DOHH2 (cell line): ENCODE data around the gene HOMER3.

Source experiments
- EZH2phosphoT487 ChIP-seq: fragments of 200-600 bp; sonication (generic); IDR thresholded peaks from 2 replicates; pipeline ENCODE4 v1.6.1; 2017; ENCODE audit warnings: borderline replicate concordance, mild to moderate bottlenecking, antibody characterized with exemption, low read length, moderate library complexity, mixed read lengths
- TF ChIP-seq, protein P1 (sequence below): fragments of 200-600 bp; sonication (generic); IDR thresholded peaks from one replicate; pipeline ENCODE4 v1.5.1; 2014; ENCODE audit warnings: antibody characterized with exemption, mild to moderate bottlenecking, low read depth, low read length; ENCODE audit not compliant: poor library complexity, severe bottlenecking

DNA sequence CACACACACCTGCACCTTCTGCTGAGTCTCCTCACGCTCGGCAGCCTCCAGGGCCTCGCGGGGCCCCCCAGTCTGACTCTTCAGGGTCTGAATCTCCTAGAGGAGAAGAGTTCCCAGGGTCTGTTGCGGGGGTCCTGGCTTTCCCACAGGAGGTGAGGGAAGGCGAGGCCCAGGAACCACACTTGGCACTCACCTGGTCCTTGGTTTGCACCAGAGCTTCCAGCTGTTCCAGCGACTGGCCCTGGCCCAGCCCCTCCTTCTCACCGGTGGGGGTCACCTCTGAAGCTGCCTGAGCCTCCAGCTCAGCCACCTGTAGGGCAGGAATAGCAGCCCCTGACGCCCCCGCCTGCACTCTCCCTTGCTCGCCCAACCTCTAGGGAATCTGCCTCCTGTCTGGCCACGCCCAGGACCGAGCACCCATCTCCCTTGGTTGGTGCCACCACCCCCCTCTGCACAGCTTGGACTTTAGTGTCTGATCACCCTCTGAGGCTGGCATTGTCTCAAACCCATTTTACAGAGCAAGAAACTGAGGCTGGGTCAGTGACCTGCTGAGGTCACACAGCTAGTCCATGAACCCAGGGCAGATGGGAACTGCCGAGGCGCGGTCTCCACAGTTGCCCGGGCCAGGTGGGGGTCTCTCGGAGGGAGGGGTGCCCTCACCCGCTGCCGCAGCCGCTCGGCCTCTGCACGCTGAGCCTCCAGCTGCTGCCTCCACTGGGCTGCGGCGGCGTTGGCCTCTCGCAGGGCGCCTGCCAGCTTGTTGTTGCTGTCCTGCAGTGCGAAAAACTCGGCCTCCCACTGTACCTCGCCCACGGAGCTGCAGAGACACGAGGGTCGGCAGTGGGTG, 9.5 kb downstream of the HOMER3 start:
- TF ChIP-seq, protein P1, sequence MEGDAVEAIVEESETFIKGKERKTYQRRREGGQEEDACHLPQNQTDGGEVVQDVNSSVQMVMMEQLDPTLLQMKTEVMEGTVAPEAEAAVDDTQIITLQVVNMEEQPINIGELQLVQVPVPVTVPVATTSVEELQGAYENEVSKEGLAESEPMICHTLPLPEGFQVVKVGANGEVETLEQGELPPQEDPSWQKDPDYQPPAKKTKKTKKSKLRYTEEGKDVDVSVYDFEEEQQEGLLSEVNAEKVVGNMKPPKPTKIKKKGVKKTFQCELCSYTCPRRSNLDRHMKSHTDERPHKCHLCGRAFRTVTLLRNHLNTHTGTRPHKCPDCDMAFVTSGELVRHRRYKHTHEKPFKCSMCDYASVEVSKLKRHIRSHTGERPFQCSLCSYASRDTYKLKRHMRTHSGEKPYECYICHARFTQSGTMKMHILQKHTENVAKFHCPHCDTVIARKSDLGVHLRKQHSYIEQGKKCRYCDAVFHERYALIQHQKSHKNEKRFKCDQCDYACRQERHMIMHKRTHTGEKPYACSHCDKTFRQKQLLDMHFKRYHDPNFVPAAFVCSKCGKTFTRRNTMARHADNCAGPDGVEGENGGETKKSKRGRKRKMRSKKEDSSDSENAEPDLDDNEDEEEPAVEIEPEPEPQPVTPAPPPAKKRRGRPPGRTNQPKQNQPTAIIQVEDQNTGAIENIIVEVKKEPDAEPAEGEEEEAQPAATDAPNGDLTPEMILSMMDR = no peak
- no peak for TF ChIP-seq EZH2phosphoT487
